ENCODE measurements around the gene CTNND2.

CTNND2 gene

GRCh38 chr5:11143456-11144267, 760.6 kb downstream of the CTNND2 start:
- no peaks in the 10 kb centered on the region for H3K9me3 ChIP-seq (ENCODE audit: severe bottlenecking)
- TF ChIP-seq, protein P1, sequence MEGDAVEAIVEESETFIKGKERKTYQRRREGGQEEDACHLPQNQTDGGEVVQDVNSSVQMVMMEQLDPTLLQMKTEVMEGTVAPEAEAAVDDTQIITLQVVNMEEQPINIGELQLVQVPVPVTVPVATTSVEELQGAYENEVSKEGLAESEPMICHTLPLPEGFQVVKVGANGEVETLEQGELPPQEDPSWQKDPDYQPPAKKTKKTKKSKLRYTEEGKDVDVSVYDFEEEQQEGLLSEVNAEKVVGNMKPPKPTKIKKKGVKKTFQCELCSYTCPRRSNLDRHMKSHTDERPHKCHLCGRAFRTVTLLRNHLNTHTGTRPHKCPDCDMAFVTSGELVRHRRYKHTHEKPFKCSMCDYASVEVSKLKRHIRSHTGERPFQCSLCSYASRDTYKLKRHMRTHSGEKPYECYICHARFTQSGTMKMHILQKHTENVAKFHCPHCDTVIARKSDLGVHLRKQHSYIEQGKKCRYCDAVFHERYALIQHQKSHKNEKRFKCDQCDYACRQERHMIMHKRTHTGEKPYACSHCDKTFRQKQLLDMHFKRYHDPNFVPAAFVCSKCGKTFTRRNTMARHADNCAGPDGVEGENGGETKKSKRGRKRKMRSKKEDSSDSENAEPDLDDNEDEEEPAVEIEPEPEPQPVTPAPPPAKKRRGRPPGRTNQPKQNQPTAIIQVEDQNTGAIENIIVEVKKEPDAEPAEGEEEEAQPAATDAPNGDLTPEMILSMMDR (IDR thresholded peaks at IDR 0.05; ENCODE audit: low read depth, low read length), result no peak
- H3K36me3 ChIP-seq, result no peaks in the 10 kb centered on the region
- H3K4me3 ChIP-seq (ENCODE audit: low read depth, low read length), result no peak overlapping the region
- H3K27me3 ChIP-seq (ENCODE audit: insufficient read depth, low read depth, severe bottlenecking), result no peaks in the 10 kb centered on the region
- H3K27ac ChIP-seq, result no peak overlapping the region
- no peak for DNase-seq

- Histone ChIP-seq H3K27me3 (ENCODE audit: insufficient read depth, low read depth, severe bottlenecking) (no peaks in the 10 kb centered on the region), H3K27ac (no peak overlapping the region), H3K4me3 (ENCODE audit: low read depth, low read length) (no peak overlapping the region), H3K36me3 (no peaks in the 10 kb centered on the region), H3K9me3 (ENCODE audit: severe bottlenecking) (no peaks in the 10 kb centered on the region)
- TF ChIP-seq, protein P1 (IDR thresholded peaks at IDR 0.05; ENCODE audit: low read depth, low read length), result no peak
- no peak for DNase-seq
These were observed 764.9 kb downstream of the CTNND2 start for GRCh38 chr5:11139217-11139865.

- no peak for DNase-seq
- H3K27me3 ChIP-seq (ENCODE audit: insufficient read depth, low read depth, severe bottlenecking), result no peaks in the 10 kb centered on the region
- no peak overlapping the region for H3K4me3 ChIP-seq (ENCODE audit: low read depth, low read length)
- no peak overlapping the region for H3K27ac ChIP-seq
- TF ChIP-seq, protein P1 (IDR thresholded peaks at IDR 0.05; ENCODE audit: low read depth, low read length), result no peak
- H3K36me3 ChIP-seq, result no peaks in the 10 kb centered on the region
- H3K9me3 ChIP-seq (ENCODE audit: severe bottlenecking), result no peaks in the 10 kb centered on the region
These were observed 774.1 kb downstream of the CTNND2 start for GRCh38 chr5:11130131-11130530.

GRCh38 chr5:11128021-11128420, 776.2 kb downstream of the CTNND2 start:
- no peak for DNase-seq
- Histone ChIP-seq H3K36me3 (peaks cover 2% of the 10 kb centered on the region; the same call in 1 of the 2 replicates), H3K27ac (no peak overlapping the region), H3K9me3 (ENCODE audit: severe bottlenecking) (no peaks in the 10 kb centered on the region), H3K27me3 (ENCODE audit: insufficient read depth, low read depth, severe bottlenecking) (no peaks in the 10 kb centered on the region), H3K4me3 (ENCODE audit: low read depth, low read length) (no peak overlapping the region)
- TF ChIP-seq, protein P1 (IDR thresholded peaks at IDR 0.05; ENCODE audit: low read depth, low read length), result no peak

- no peaks in the 10 kb centered on the region for H3K27me3 ChIP-seq (ENCODE audit: insufficient read depth, low read depth, severe bottlenecking)
- H3K36me3 ChIP-seq, result peaks cover 2% of the 10 kb centered on the region; the same call in 1 of the 2 replicates
- no peak overlapping the region for H3K27ac ChIP-seq
- TF ChIP-seq, protein P1 (IDR thresholded peaks at IDR 0.05; ENCODE audit: low read depth, low read length), result no peak
- DNase-seq, result no peak
- no peak overlapping the region for H3K4me3 ChIP-seq (ENCODE audit: low read depth, low read length)
- H3K9me3 ChIP-seq (ENCODE audit: severe bottlenecking), result no peaks in the 10 kb centered on the region
These were observed 777.4 kb downstream of the CTNND2 start for GRCh38 chr5:11126844-11127243.
